NCI-H2107 treated with DMSO at 0.1 percent for 48 hours (cell line): ENCODE data around the gene SLC38A1.
"Not testable (repeated sequence)": the region's sequence is repeated elsewhere in the genome, so short reads cannot be mapped to it uniquely, and the experiment has no call there.

Experiments
- DNase-seq: peaks from one replicate; lab custom pipeline; 2025; ENCODE audit not compliant: unreplicated experiment; lab: John Stamatoyannopoulos, UW

The SLC38A1 gene

GRCh38 chr12:46174061-46174662, 94.7 kb downstream of the SLC38A1 start:
- DNase-seq = no peak

- DNase-seq = no peak
These were observed 100.4 kb downstream of the SLC38A1 start for GRCh38 chr12:46168426-46168825.

- DNase-seq = no peak
These were observed 101.4 kb downstream of the SLC38A1 start for GRCh38 chr12:46167412-46167811.

GRCh38 chr12:46165191-46165590, 103.7 kb downstream of the SLC38A1 start:
- no peak for DNase-seq

- DNase-seq = no peak
These were observed 104.6 kb downstream of the SLC38A1 start for GRCh38 chr12:46164186-46164761.

GRCh38 chr12:46162549-46163076, 106.2 kb downstream of the SLC38A1 start:
- DNase-seq = not testable (repeated sequence)

GRCh38 chr12:46160981-46161690, 107.7 kb downstream of the SLC38A1 start:
- no peak for DNase-seq

GRCh38 chr12:46160101-46160980, 108.5 kb downstream of the SLC38A1 start:
- DNase-seq = peak; percentile 84

- no peak for DNase-seq
These were observed 109.4 kb downstream of the SLC38A1 start for GRCh38 chr12:46159309-46159901.

- peak; percentile 14 for DNase-seq
These were observed 110.3 kb downstream of the SLC38A1 start for GRCh38 chr12:46158501-46158900.

- DNase-seq = no peak
These were observed 114.4 kb downstream of the SLC38A1 start for GRCh38 chr12:46154221-46154985.

- peak; percentile 34 for DNase-seq
These were observed 115.5 kb downstream of the SLC38A1 start for GRCh38 chr12:46153268-46153872.

GRCh38 chr12:46152456-46152855, 116.4 kb downstream of the SLC38A1 start:
- DNase-seq = no peak

- no peak for DNase-seq
These were observed 118.1 kb downstream of the SLC38A1 start for GRCh38 chr12:46150735-46151134.

- DNase-seq = no peak
These were observed 118.9 kb downstream of the SLC38A1 start for GRCh38 chr12:46149905-46150304.

- DNase-seq = no peak
These were observed 119.8 kb downstream of the SLC38A1 start for GRCh38 chr12:46149079-46149464.

- DNase-seq = no peak
These were observed 120.3 kb downstream of the SLC38A1 start for GRCh38 chr12:46148327-46149078.

GRCh38 chr12:46147144-46147543, 121.7 kb downstream of the SLC38A1 start:
- DNase-seq = no peak

GRCh38 chr12:46145881-46146280, 123.0 kb downstream of the SLC38A1 start:
- no peak for DNase-seq
